ENCODE measurements around the gene TBX6.
"Not testable (repeated sequence)": the region's sequence is repeated elsewhere in the genome, so short reads cannot be mapped to it uniquely, and the experiment has no call there.

TBX6 gene

GRCh38 chr16:30091474-30092372 lies at the start of gene TBX6:
TSS of gene TBX6 (minus strand) at chr16:30091924. CDS start at chr16:30091193, 731 bp downstream.
- in situ Hi-C loops (cut with MboI; ENCODE audit: low sequenced_read_pairs): no loop called here

GRCh38 chr16:30139583-30140481 lies 48.1 kb upstream of the TBX6 start:
- in situ Hi-C loops (cut with MboI; ENCODE audit: low sequenced_read_pairs): no loop called here

GRCh38 chr16:30137897-30138296 lies 46.2 kb upstream of the TBX6 start:
- in situ Hi-C loops (cut with MboI; ENCODE audit: low sequenced_read_pairs): no loop called here

DNA sequence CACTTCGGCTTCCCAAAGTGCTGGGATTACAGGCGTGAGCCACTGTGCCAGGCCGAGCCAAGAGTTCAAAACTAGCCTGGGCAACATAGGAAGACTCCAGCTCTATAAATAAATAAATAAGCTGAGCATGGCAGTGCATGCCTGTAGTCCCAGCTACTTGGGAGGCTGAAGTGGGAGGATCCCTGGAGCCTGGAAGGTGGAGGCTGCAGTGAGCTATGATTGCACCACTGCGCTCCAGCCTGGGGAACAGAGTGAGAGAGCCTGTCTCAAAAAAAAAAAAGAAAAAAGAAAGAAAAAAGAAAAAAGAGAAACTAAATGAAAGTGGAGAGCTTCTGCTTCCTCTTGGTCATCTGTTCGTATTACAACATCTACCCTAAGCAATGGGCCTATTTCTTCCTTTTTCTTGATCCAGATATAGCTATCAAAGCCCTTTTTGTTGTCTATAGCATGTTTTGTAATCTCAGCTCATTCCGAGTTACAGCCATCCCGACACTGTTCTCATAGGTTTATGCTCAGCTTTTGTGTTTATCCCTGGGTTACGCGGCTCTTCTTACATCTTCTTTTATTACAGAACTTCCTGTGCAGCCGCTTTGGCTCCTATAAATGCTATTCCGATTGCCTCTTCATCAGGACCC lies 45.4 kb upstream of the TBX6 start:
- in situ Hi-C loops (cut with MboI; ENCODE audit: low sequenced_read_pairs): no loop called here

DNA sequence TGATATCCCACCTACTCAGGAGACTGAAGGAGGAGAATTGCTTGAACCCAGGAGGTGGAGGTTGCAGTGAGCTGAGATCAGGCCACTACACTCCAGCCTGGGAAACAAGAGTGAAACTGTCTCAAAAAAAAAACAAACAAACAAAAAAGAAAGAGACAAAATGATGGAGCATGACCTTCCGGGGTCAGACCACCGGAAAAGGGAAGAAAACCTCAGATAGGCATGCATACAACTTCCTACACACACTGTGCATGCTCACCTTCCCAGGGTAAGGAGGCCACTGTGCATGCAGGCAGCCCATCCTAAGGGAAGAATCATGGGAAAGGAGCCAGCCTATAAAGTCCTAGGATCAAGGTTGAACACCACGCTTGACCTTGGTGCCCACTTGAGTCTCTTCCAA lies 40.9 kb upstream of the TBX6 start:
- in situ Hi-C loops (cut with MboI; ENCODE audit: low sequenced_read_pairs): no loop called here

- in situ Hi-C loops (cut with MboI; ENCODE audit: low sequenced_read_pairs): no loop called here
These were observed 40.2 kb upstream of the TBX6 start for GRCh38 chr16:30131869-30132475.

GRCh38 chr16:30127993-30128392 lies 36.3 kb upstream of the TBX6 start:
- in situ Hi-C loops (cut with MboI; ENCODE audit: low sequenced_read_pairs): no loop called here

GRCh38 chr16:30125690-30126089 lies 34.0 kb upstream of the TBX6 start:
- in situ Hi-C loops (cut with MboI; ENCODE audit: low sequenced_read_pairs): not testable (repeated sequence)

DNA sequence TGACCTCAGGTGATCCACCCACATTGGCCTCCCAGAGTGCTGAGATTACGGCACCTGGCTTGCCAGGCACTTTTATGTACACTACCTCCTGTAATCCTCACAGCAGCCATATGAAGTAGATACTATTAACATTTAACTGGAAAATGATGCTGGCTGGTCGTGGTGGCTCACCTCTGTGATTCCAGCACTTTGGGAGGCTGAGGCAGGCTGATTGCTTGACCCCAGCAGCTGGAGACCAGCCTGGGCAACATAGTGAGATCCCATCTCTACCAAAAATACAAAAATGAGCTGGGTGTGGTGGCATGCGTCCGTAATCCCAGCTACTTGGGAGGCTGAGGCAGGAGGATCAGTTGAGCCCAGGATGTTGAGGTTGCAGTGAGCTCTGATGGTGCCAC lies 33.3 kb upstream of the TBX6 start:
- in situ Hi-C loops (cut with MboI; ENCODE audit: low sequenced_read_pairs): loop anchor here (25.0 kb wide), 1 partner anchor 287 kb away; the partner anchor contains the start of gene ZNF771

- in situ Hi-C loops (cut with MboI; ENCODE audit: low sequenced_read_pairs): loop anchor here (25.0 kb wide), 1 partner anchor 290 kb away; the partner anchor contains the start of gene ZNF771
These were observed 31.0 kb upstream of the TBX6 start for GRCh38 chr16:30122604-30123160.

DNA sequence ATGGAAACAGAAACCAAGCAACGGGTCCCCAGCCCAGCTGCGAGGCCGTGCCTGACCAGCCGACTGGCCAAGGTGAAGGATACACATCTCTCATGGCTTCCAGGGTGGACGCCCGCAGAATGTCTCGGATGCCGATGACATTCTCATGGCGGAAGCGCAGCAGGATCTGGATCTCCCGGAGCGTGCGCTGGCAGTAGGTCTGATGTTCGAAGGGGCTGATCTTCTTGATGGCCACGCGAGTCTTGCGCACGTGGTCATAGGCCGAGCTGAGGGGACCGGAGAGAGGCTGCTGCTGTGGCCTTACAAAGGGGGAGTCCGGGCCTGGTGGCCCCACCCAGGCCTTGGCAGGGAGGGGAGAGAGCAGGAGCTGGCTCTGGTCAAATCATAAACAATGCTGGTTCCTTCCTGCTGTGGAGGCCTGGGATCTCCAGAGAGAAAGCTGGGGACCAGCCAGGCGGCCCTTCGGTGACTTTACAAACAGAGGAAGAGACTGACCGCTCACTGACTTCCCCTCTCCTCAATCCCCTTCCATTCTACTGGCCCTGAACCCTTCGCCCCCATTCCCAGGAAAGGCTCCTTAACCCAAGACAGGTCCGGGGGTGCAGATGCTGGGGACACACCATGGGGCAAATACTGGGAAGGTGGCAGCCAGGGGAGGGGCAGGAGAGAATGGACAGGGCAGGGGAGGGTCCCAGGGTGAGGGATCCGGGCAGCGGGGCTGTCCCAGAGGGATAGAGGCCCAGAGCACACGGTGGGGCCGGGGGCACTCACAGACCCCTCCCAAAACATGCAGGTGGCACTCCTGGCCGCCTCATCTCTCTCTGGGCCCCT lies 30.2 kb upstream of the TBX6 start:
- in situ Hi-C loops (cut with MboI; ENCODE audit: low sequenced_read_pairs): loop anchor here (25.0 kb wide), 1 partner anchor 290 kb away; the partner anchor contains the start of gene ZNF771

GRCh38 chr16:30120340-30121105 lies 28.8 kb upstream of the TBX6 start:
- in situ Hi-C loops (cut with MboI; ENCODE audit: low sequenced_read_pairs): loop anchor here (25.0 kb wide), 1 partner anchor 292 kb away; the partner anchor contains the start of gene ZNF771

- in situ Hi-C loops (cut with MboI; ENCODE audit: low sequenced_read_pairs): loop anchor here (10.0 to 25.0 kb wide), 2 partner anchors 293 to 515 kb away; partner anchors contain the start of gene ZNF771
These were observed 27.7 kb upstream of the TBX6 start for GRCh38 chr16:30119428-30119827.

- in situ Hi-C loops (cut with MboI; ENCODE audit: low sequenced_read_pairs): loop anchor here (10.0 to 25.0 kb wide), 2 partner anchors 295 to 517 kb away; partner anchors contain the start of gene ZNF771
These were observed 26.0 kb upstream of the TBX6 start for GRCh38 chr16:30117768-30118167.

DNA sequence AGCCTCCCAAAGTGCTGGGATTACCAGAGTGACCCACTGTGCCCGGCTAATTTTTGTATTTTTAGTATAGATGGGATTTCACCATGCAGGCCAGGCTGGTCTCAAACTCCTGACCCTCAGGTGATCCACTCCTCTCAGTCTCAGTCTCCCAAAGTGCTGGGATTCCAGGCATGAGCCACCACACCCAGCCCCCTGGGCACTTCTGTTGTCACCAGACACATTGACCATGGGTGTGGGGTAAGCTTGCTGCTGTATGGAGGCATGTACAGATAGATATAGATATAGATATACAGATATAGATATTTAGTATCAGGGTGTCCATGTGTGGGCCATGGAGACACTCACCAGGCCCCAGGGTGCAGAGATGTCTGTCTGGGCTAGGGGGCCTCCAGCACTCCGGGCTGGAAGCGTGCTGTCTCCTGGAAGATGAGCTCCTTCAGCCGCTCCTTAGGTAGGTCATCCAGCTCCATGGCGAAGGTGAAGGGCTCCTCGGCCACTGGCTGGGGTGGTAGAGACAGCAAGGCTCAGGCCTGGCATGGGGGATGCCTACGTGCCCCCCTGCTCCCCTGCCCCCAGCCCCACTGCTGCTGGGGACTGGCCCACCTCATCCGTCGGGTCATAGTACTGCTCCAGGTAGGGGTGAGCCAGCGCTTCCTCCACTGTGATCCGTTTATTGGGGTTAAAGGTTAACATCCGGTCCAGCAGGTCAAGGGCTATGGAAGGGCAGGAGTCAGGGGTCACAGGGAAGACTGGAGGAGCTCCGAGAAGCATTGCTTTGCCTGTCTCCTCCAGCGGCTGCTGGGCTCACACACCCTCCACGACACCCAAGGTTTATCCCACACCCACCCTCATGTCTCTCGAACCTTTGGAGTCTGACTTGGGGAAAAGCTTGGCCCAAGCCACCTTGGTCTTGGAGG lies 24.8 kb upstream of the TBX6 start:
- in situ Hi-C loops (cut with MboI; ENCODE audit: low sequenced_read_pairs): loop anchor here (10.0 to 25.0 kb wide), 2 partner anchors 296 to 518 kb away; partner anchors contain the start of gene ZNF771

DNA sequence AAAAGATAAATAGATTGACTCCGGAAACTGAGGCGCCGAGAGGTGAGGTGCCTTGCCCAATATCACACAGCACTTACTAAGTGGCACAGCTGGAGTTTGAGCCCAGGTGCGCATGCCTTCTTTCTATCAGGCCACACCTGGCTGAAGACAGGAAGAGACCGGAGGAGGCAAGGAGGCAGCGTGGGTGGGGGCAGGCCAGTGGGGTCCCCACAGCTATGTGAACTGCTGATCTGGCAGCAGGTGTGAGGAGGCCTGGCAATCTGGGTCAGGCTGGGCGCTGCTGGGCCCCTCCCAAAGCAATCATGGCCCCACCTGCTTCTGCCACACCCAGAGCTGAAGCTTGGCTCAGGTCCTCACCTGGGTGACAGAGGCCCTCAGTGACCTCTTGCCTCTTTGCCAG lies 23.5 kb upstream of the TBX6 start:
- in situ Hi-C loops (cut with MboI; ENCODE audit: low sequenced_read_pairs): loop anchor here (10.0 to 25.0 kb wide), 2 partner anchors 297 to 520 kb away; partner anchors contain the start of gene ZNF771

- in situ Hi-C loops (cut with MboI; ENCODE audit: low sequenced_read_pairs): loop anchor here (10.0 to 25.0 kb wide), 2 partner anchors 297 to 520 kb away; partner anchors contain the start of gene ZNF771
These were observed 23.1 kb upstream of the TBX6 start for GRCh38 chr16:30114833-30115232.

All from HL-60/S4 (cell line).